ENCODE measurements around the gene VMP1. TPM values are rescaled to one million over a fixed set of nuclear protein-coding genes. Genes with fewer than 3 reads are reported as not detected.

Gene VMP1
- total RNA-seq, 1 donor from 2014 or later, result 314 TPM

- FAIRE-seq, result no peak
- peaks cover 27% of the 10 kb centered on the region for H3K36me3 Mint-ChIP-seq (ENCODE audit: low read depth, unreplicated experiment)
- Histone ChIP-seq H4K20me1 (ENCODE audit: insufficient read depth, low read length) (no peaks in the 10 kb centered on the region), H3K27ac (ENCODE audit: low read depth, low read length) (no peak overlapping the region), H3K4me3 (ENCODE audit: insufficient read depth, low read depth, low read length) (no peak overlapping the region), H3K9ac (ENCODE audit: low read length) (no peak overlapping the region), H3K4me1 (ENCODE audit: insufficient read depth, low read length) (no peaks in the 10 kb centered on the region), H2AFZ (ENCODE audit: low read depth, low read length) (no peak overlapping the region), H3K79me2 (ENCODE audit: insufficient read depth, low read length) (peaks cover 4% of the 10 kb centered on the region), H3K4me2 (ENCODE audit: low read length) (no peak overlapping the region), H3K36me3 (ENCODE audit: insufficient read depth, low read length) (peaks cover 10% of the 10 kb centered on the region), H3K27me3 (ENCODE audit: insufficient read depth, low read length) (no peaks in the 10 kb centered on the region), H3K9me3 (ENCODE audit: insufficient read depth, low read depth, low read length) (no peaks in the 10 kb centered on the region)
- TF ChIP-seq EZH2 (IDR thresholded peaks at IDR 0.05; ENCODE audit: insufficient read depth, low read length), result no peak
- TF ChIP-seq, protein P1, sequence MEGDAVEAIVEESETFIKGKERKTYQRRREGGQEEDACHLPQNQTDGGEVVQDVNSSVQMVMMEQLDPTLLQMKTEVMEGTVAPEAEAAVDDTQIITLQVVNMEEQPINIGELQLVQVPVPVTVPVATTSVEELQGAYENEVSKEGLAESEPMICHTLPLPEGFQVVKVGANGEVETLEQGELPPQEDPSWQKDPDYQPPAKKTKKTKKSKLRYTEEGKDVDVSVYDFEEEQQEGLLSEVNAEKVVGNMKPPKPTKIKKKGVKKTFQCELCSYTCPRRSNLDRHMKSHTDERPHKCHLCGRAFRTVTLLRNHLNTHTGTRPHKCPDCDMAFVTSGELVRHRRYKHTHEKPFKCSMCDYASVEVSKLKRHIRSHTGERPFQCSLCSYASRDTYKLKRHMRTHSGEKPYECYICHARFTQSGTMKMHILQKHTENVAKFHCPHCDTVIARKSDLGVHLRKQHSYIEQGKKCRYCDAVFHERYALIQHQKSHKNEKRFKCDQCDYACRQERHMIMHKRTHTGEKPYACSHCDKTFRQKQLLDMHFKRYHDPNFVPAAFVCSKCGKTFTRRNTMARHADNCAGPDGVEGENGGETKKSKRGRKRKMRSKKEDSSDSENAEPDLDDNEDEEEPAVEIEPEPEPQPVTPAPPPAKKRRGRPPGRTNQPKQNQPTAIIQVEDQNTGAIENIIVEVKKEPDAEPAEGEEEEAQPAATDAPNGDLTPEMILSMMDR (IDR thresholded peaks at IDR 0.05; ENCODE audit: insufficient read depth, low read depth, low read length), result no peak
- H3K27me3 Mint-ChIP-seq (ENCODE audit: low read depth, unreplicated experiment), result no peaks in the 10 kb centered on the region
- no peak overlapping the region for H3K4me3 Mint-ChIP-seq (ENCODE audit: unreplicated experiment)
- peaks cover 4% of the 10 kb centered on the region for H3K9me3 Mint-ChIP-seq (ENCODE audit: unreplicated experiment)
- H3K27ac Mint-ChIP-seq (ENCODE audit: unreplicated experiment), result no peak overlapping the region
- DNase-seq (ENCODE audit: low read depth), result no peak
- H3K4me1 Mint-ChIP-seq (ENCODE audit: low read depth, unreplicated experiment), result peaks cover 11% of the 10 kb centered on the region
Measured at GRCh38 chr17:59776577-59776976, 69.1 kb downstream of the VMP1 start.

DNA sequence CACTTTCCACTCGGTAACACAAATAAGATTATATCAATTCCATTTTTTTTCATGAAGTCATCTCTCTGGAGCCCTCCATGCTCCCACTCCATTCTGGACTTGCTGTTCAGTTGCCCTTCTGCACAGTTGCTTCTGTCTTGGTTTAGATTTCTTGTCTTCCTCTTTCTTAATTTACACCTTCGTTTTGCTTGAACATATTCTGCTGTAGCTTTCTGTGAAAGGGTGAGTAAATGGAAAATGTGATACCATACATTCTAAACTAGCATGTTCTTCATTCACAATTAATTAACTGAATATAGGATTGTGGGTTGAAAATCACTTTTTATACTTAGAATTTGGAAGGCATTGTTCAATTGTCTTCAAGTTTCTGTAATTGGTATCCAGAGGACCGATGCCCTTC is 69.6 kb downstream of the VMP1 start:
- Histone ChIP-seq H4K20me1 (ENCODE audit: insufficient read depth, low read length) (no peaks in the 10 kb centered on the region), H3K27ac (ENCODE audit: low read depth, low read length) (no peak overlapping the region), H3K27me3 (ENCODE audit: insufficient read depth, low read length) (no peaks in the 10 kb centered on the region), H3K4me3 (ENCODE audit: insufficient read depth, low read depth, low read length) (no peak overlapping the region), H3K4me1 (ENCODE audit: insufficient read depth, low read length) (no peaks in the 10 kb centered on the region), H3K79me2 (ENCODE audit: insufficient read depth, low read length) (peaks cover 4% of the 10 kb centered on the region), H2AFZ (ENCODE audit: low read depth, low read length) (no peak overlapping the region), H3K4me2 (ENCODE audit: low read length) (no peak overlapping the region), H3K9ac (ENCODE audit: low read length) (no peak overlapping the region), H3K36me3 (ENCODE audit: insufficient read depth, low read length) (peaks cover 10% of the 10 kb centered on the region), H3K9me3 (ENCODE audit: insufficient read depth, low read depth, low read length) (no peaks in the 10 kb centered on the region)
- no peak for FAIRE-seq
- no peak overlapping the region for H3K27ac Mint-ChIP-seq (ENCODE audit: unreplicated experiment)
- H3K9me3 Mint-ChIP-seq (ENCODE audit: unreplicated experiment), result peaks cover 4% of the 10 kb centered on the region
- H3K27me3 Mint-ChIP-seq (ENCODE audit: low read depth, unreplicated experiment), result no peaks in the 10 kb centered on the region
- peaks cover 27% of the 10 kb centered on the region for H3K36me3 Mint-ChIP-seq (ENCODE audit: low read depth, unreplicated experiment)
- TF ChIP-seq, protein P1 (IDR thresholded peaks at IDR 0.05; ENCODE audit: insufficient read depth, low read depth, low read length), result no peak
- TF ChIP-seq EZH2 (IDR thresholded peaks at IDR 0.05; ENCODE audit: insufficient read depth, low read length), result no peak
- peaks cover 11% of the 10 kb centered on the region for H3K4me1 Mint-ChIP-seq (ENCODE audit: low read depth, unreplicated experiment)
- no peak overlapping the region for H3K4me3 Mint-ChIP-seq (ENCODE audit: unreplicated experiment)
- no peak for DNase-seq (ENCODE audit: low read depth)

- FAIRE-seq (no peak), DNase-seq (ENCODE audit: low read depth) (no peak)
- TF ChIP-seq, protein P1 (IDR thresholded peaks at IDR 0.05; ENCODE audit: insufficient read depth, low read depth, low read length), result no peak
- TF ChIP-seq EZH2 (IDR thresholded peaks at IDR 0.05; ENCODE audit: insufficient read depth, low read length), result no peak
- no peaks in the 10 kb centered on the region for H3K27me3 ChIP-seq (ENCODE audit: insufficient read depth, low read length)
- H3K4me2 ChIP-seq (ENCODE audit: low read length), result no peak overlapping the region
- no peak overlapping the region for H3K27ac ChIP-seq (ENCODE audit: low read depth, low read length)
- peaks cover 9% of the 10 kb centered on the region for H3K36me3 ChIP-seq (ENCODE audit: insufficient read depth, low read length)
- H3K79me2 ChIP-seq (ENCODE audit: insufficient read depth, low read length), result peaks cover 4% of the 10 kb centered on the region
- Mint-ChIP-seq H3K4me1 (ENCODE audit: low read depth, unreplicated experiment) (peaks cover 26% of the 10 kb centered on the region), H3K4me3 (ENCODE audit: unreplicated experiment) (no peak overlapping the region), H3K9me3 (ENCODE audit: unreplicated experiment) (peaks cover 4% of the 10 kb centered on the region), H3K27me3 (ENCODE audit: low read depth, unreplicated experiment) (no peaks in the 10 kb centered on the region), H3K27ac (ENCODE audit: unreplicated experiment) (no peak overlapping the region), H3K36me3 (ENCODE audit: low read depth, unreplicated experiment) (peaks cover 27% of the 10 kb centered on the region)
- no peak overlapping the region for H3K4me3 ChIP-seq (ENCODE audit: insufficient read depth, low read depth, low read length)
- peaks cover 14% of the 10 kb centered on the region for H3K4me1 ChIP-seq (ENCODE audit: insufficient read depth, low read length)
- no peaks in the 10 kb centered on the region for H4K20me1 ChIP-seq (ENCODE audit: insufficient read depth, low read length)
- no peak overlapping the region for H2AFZ ChIP-seq (ENCODE audit: low read depth, low read length)
- no peaks in the 10 kb centered on the region for H3K9me3 ChIP-seq (ENCODE audit: insufficient read depth, low read depth, low read length)
- no peak overlapping the region for H3K9ac ChIP-seq (ENCODE audit: low read length)
Measured at GRCh38 chr17:59778996-59779395, 71.5 kb downstream of the VMP1 start.
